HG03196 (cell line): ENCODE data around the gene IGFL2.
"Not testable (repeated sequence)": the region's sequence is repeated elsewhere in the genome, so short reads cannot be mapped to it uniquely, and the experiment has no call there.

ENCODE experiments used
- ATAC-seq: cut with Tn5 transposase; IDR thresholded peaks from one replicate; pipeline ENCODE4 v1.9.1; 2021; ENCODE audit not compliant: unreplicated experiment

Gene IGFL2

DNA sequence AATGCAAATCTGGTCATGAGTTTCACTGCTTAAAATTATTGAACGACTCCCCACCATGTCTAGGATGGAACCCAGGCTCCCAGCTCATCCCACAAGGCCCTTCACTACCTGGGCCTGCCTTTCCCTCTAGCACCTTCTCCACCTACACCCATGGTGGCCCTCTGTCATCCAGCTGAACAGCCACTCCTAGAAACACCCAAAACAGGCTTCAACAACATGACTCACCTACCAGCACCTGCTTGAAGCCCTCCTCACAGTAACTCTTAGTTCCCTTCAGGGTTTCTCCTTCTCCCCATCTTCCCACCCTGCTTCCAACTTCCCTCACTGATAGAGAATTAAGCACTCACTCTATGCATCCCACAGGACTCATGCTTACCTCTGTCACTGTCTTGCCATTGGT lies 6.6 kb upstream of the IGFL2 start:
- ATAC-seq = no peak

DNA sequence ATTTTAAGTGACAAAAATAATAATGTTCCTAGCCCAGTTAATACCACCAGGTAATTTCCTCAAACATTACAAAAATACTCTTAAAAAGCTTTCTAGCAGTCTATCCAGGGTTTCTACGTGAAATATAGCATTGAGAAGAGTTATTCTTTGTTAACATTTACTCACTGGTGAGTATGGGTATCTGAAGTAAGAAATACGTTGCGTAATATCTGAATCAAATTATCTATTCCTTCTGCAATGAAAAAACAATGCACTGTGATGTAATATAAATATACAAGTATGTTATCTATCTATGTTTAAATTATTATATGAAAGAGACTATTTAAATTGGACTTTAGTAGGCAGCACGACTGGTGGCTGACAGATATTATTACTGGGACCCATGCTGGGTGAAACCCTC lies 5.7 kb upstream of the IGFL2 start:
- no peak for ATAC-seq

DNA sequence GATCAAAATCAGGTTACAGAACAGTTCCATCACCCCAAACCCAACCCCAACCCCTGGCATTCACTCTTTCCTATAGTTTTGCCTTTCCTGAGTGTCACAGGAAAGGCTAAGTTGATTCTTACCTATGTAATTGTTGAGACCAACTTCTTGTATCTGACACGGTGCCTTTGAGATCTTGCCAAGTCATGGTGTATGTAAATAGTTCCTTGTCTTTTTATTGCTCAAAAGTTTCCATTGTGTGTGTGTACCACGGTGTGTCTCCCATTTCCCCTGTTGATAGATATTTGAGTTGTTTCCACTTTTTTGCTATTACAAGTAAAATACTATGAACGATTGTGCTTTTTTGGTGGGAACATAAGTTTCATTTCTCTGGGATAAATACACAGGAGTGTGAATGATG lies 3.3 kb upstream of the IGFL2 start:
- ATAC-seq = no peak

DNA sequence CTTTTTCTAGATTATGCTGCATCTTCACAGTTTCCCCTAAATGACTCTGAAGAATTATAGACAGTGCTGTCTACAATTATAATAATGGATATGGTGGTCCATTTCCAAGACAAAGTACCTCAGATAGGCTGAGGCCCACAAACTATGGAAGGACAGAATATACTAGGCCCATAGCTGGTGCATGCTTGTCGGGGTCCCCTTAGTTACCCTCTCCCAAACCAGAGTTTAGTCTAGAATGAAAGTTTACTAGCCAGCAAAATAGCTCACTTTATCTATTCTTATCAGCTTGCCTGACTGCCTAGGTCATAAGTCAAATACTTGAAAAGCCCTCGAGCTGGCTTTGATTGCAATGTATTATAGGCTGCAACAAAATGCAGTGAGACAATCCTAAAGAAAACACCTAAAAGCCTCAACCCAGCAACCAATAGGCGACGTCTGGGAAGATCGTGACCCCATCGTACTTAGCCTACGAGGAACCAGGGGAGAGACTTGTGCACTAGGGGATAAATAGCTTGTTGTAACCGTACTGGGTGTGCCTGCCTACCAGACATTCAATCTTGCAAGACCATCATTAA lies 785 bp upstream of the IGFL2 start:
- no peak for ATAC-seq

DNA sequence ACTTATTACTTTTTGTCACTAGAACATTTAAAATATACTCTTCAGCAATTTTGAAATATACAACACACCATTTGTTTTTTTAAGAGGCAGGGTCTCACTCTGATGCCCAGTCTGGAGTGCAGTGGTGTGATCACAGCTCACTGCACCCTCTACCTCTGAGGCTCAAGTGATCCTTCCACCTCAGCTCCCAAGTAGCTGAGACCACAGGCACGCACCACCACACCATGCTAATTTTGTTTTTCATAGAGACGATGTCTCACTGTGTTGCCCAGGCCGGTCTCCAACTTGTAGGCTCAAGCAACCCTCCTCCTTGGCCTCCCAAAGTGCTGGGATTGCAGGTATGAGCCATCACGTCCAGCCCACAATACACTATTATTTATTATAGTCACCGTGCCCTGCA lies 2.6 kb downstream of the IGFL2 start:
- ATAC-seq = no peak

DNA sequence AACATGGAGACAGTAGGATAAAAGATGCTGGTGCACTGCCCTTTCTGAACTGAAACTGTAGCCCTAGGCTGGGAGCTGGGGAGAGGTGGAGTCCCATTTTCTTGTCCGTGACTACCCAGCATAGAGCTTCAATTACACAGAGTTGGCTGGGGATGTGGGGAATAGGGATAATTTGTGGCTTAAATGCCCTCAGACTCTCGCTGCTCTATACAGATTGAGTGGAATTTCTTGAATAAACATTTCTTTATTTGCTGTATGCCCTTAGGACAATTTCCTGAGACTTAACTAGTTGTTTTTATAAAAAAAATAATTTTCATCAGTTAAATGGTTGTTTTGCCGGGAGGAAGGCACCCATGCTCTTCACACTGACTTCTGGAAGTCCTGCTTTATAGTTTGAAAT lies 7.2 kb downstream of the IGFL2 start:
- ATAC-seq = no peak

DNA sequence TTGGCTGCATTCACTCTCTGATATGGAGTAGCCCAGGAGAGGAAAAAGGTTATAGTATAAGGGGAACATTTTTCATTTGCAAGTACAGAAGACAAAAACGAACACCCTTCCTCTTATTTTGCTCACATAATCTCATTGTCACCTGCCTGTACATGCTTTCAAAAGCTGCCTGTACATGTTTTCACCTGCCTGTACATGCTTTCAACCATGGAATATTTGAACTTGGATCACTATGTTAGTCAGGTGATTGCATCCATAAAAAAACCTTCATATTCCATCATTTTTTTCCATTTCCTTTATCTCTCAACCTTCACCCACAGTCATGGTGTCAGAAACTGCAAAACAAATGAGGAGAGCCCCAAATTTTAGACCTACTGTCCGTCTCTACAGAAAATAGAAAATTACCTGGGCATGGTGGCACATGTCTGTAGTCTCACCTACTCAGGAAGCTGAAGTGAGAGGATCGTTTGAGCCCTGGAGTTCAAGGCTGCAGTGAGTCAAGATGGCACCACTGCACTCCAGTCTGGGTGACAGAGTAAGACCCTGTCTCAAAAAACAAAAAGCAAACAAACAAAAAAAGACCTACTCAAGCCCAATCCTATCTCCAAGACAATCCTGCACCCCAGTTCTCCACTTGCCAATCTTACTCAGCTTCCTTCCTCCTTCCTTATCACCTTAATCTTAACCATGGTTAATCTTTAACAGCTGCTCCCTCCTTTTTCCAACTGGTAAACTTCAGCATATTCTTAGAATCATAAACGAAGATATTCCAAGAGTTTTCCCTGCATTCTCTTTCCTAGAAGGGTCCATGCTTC lies 11.6 kb downstream of the IGFL2 start:
- ATAC-seq = no peak

DNA sequence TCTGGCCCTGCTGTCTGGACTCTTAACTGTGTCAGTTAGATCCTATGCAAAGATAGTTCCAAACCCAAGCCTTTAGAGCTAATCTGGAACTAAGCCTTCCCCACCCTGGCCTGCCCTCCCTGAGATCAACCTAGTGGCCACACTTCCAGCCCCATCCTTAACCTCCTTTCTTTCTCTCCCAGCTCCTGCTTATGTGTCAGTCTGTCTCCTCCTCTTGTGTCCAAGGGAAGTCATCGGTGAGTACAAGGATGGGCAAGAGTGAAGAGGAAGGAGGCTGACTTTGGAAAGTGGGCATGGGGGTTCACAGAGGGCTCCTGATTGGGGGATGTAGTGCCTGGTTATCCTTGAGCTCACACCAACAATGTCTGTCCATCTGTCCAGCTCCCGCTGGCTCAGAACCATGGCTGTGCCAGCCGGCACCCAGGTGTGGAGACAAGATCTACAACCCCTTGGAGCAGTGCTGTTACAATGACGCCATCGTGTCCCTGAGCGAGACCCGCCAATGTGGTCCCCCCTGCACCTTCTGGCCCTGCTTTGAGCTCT lies 12.3 kb downstream of the IGFL2 start:
- ATAC-seq = no peak

DNA sequence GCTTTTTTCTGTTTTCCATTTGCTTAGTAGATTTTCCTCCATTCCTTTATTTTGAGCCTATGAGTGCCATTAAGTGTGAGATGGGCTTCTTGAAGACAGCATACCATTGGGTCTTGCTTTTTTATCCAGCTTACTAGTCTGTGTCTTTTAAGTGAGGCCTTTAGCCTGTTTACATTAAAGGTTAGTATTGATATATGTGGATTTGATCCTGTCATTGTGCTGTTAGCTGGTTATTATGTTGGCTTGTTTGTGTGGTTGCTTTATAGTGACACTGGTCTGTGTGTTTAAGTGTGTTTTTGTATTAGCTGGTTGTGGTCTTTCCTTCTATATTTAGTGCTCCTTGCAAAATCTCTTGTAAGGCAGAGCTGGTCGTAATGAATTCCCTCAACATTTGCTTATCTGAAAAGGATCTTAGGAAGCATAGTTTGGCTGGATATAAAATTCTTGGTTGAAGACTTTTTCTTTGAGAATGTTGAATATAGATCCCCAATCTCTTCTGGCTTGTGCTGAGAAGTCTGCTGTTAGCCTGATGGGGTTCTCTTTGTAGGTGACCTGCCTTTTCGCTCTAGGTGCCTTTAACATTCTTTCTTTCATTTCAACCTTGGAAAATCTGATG lies 13.7 kb downstream of the IGFL2 start:
- ATAC-seq = not testable (repeated sequence)

DNA sequence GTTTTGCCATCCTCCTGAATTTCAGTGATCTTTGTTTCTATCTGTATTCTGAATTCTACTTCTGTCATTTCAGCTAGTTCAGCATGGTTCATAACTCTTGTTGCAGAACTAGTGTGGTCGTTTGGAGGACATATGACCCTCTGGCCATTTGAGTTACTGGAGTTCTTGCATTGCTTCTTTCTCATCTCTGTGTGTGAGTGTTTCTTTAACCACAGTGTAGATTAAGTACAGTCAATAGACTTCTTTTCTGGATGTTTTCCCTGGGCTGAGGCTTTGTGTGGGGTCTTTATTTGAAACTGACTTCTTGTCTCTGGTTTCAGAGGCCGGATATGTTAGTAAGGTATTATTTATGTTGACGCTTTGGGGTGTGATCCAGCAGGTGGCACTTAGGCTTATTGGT lies 14.7 kb downstream of the IGFL2 start:
- ATAC-seq = no peak

DNA sequence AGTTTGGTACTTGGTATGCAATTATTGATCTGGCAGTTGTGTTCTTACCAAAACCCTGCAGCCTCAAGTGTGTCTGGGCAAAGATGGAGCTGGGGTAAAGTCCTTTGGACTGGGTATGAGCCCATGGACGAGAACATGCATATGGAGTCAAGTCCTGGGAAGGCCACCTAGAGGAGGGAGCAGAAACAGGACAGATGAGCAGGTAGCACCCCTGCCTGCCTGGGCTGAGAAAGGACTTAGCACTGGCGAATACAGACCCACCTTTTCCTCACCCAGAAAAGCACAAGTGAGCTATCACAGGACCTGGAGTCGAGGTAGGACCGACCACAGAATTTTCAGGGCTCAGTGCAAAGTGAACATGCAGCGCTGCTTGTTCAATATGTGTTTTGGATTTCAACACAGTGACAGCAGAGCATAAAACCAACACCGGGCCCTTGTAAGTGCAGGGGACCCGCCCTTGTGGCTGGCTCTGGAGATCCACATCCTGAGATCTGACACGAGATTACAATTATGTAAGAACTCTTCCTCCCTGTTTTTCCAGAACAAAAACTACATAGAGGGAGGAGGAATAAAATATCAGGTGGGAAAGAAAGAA lies 25.9 kb downstream of the IGFL2 start:
- ATAC-seq = no peak

DNA sequence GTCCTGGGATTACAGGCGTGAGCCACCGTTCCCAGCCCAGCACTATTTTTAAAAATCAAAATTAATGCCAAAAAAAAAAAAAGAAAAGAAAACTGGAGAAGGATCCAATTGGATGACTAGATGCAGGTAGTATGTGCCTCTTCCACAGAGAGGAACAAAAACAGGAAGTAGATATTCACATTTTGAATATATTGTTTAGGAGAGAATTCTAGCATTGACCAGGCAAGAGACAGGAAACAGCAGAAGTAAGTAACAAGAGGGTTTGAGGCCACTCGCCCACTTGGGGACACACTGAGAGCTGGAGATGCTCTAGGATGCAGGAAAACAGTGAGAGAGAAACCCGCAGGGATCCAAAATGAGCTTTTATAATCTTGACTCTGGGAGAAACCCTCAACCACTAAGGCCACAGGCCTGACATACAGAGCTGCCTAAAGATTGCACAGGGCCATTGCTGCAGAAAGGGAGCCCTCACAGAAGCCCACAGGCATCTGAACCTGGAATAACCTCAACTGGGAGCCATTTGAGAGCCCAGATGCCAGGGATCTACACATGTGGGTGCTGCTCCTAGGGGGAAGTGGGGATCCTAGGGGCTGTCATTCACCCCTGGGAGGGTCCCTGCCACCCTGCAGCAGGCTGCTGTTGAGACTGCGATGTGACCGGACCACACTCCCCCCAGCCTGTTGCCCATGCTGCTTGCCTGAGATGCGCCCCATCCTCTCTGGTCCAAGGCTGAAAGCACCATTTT lies 28.2 kb downstream of the IGFL2 start:
- ATAC-seq = no peak

DNA sequence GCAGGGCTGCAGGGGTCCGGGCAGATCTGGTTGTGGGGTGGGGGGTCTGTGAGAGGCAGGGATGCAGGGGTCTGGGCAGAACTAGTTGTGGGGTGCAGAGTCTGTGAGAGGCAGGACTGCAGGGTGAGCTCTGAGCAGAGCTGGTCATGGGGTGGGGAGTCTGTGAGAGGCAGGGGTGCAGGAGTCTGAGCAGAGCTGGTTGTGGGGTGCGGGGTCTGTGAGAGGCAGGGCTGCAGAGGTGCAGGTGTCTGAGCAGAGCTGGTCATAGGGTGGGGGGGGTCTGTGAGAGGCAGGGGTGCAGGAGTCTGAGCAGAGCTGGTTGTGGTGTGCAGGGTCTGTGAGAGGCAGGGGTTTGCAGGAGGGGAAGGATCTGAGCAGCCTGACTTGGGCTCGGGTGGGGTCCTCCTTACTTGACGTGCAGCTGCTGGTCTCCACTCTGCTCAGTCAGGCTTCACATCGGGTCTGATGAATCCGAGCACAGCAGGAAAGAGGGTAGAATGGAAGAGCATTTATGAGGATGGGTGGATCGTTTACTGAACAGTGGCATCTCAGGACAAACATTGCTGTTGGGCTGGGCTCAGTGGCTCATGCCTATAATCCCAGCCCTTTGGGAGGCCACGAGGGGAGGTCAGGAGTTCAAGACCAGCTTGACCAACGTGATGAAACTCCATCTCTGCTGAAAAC lies 31.2 kb downstream of the IGFL2 start:
- ATAC-seq = no peak

DNA sequence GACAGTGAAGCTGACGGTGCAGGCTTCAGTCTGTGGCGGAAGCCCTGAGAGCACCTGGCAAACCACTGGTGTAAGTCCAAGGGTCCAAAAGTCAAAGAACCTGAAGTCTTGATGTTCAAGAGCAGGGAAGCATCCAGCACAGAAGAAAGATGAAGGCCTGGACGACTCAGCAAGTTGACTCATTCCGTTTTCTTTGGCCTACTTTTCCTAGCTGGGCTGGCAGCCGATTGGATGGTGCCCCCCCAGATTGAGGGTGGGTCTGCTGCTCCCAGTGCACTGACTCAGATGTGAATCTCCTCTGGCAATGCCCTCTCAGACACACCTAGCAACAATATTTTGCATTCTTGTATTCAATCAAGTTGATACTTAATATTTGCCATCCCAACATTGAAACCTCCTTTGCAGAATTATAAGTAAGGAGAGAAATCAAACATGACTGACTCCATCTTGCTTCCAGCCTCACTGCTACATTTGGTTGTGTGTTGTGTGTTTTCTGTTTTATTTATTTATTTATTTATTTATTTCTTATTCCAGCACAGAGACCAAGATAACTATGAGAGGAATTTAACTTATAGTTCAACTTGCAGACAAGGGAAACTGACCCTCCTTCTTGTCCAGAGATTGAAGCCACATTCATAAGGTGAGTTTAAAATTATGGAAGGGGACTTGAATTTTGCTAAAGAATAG lies 32.8 kb downstream of the IGFL2 start:
- ATAC-seq = no peak

DNA sequence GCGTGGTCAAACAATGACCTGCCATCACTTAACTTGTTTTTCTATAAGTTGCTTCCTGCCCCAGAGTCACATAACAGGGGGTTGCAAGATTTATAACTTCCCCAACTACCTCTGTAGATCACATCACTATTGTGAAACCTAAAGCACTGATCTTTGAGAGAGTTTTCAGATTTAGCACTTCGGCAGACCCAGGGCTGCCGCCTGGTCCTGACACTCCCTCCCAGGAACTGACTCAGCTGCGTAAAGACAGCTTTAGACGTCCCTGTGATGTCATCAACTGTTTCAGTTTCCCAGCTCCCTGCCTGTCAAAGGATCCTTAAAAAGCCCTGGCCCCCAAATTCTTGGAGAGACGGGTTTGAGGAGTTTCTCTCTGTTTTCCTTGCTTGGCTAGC lies 33.3 kb downstream of the IGFL2 start:
- ATAC-seq = no peak

DNA sequence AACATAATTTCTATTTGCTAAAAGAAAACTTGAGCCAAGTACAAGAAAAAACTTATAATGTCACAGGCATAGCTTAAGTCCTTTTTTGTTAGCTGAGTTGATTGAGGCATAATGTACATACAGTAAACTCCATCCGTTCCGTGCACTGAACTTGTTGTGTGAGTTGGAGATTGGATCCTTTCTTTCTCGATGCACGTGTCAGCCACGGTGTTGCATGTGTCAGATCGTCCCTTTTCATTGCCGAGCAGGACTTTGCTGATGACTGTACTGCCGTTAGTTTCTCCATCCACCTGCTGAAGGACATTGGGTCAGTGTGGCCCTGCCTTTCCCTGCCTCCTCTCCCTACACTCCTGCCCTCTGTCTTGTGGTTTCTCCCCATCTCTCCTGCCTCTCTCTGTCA lies 34.4 kb downstream of the IGFL2 start:
- ATAC-seq = no peak

DNA sequence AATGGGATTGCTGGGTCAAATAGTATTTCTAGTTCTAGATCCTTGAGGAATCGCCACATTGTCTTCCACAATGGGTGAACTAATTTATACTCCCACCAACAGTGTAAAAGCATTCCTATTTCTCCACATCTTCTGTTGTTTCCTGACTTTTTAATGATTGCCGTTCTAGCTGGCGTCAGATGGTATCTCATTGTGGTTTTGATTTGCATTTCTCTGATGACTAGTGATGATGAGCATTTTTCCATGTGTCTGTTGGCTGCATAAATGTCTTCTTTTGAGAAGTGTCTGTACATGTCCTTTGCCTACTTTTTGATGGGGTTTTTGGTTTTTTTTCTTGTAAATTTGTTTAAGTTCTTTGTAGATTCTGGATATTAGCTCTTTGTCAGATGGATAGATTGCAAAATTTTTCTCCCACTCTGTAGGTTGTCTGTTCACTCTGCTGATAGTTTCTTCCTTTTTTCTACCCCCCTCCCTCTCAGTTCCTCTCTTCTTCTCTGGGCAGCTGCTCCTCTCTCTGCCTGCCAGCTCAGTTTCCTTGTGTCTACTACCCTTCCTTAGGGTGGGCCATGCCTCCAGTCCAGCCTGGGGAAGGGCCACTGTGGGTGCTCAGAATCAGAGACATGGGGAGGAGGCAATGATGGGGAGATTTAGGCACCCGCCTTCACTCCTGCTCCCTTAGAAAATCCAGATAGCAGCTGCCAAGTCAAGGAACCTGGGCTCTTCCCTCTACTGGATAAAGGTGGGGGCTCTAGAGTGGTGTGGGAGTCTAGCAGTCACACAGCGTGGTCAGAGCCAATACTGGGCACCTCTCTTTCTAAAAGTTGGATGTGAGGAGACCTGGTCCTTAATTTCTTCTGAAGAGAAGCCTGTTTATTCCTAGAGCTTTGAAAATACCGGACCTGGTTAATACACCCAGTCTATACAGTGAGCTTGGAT lies 37.0 kb downstream of the IGFL2 start:
- ATAC-seq = not testable (repeated sequence)

DNA sequence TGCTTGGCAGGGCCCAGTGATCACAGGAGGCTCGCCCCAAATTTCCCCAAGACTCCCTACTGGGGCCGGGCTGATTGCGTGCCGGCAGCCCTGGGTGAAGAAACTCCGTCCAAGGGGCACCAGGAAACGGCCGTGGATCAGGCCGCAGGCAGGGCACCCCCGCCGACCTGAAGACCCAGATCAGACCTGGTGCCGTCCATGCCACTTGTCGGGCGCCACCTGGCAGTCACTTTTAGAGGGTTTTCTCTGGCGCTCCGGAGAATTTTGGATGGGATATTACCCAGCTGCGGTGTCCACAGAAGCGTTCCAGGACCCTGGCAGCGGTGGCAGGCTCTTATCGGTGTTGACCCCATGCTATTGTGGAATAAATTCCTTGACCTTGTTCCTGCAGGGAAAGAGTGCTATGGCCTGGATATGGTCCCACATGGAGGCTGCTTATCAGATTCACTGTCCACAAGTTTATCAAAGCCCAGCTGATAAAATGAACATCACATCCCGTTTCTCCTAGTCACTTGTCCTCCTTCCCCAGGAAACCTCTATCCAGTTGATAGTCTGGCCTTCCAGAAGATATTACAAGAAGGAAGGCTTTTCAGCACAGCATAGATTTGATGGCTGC lies 38.2 kb downstream of the IGFL2 start:
- ATAC-seq = no peak
